Right kidney (tissue), 9 donors: Measurements from ENCODE around the gene HAX1.
A peak's percentile ranks its signal among the peaks of the same experiment; 100 is the strongest.
"Not testable (repeated sequence)": the region's sequence is repeated elsewhere in the genome, so short reads cannot be mapped to it uniquely, and the experiment has no call there.

Source experiments
- DNase-seq: peaks from one replicate; pipeline ENCODE4 v3.0.0-alpha.2; 2016
- long read RNA-seq, 8 donors: transcript quantifications; one replicate each; lab custom pipeline, GENCODE V29; 2026

The HAX1 gene
- long read RNA-seq, donor 1, transcript HAX1-201 (7 exons, 1,227 nt), result major isoform, 63 of 115 reads
- long read RNA-seq, donor 1, partial matches to known transcripts, result 49 of 115 reads
- long read RNA-seq, donor 1, other reads (novel, unspliced or antisense), result 0 of 115 reads
- long read RNA-seq, donor 2, transcript HAX1-201 (7 exons, 1,227 nt), result major isoform, 23 of 42 reads
- long read RNA-seq, donor 2, partial matches to known transcripts, result 18 of 42 reads
- long read RNA-seq, donor 2, other reads (novel, unspliced or antisense), result 0 of 42 reads
- long read RNA-seq, donor 3, transcript HAX1-201 (7 exons, 1,227 nt), result major isoform, 9 of 11 reads
- long read RNA-seq, donor 3, partial matches to known transcripts, result 0 of 11 reads
- long read RNA-seq, donor 3, other reads (novel, unspliced or antisense), result 0 of 11 reads
- long read RNA-seq, donor 4, transcript HAX1-201 (7 exons, 1,227 nt), result major isoform, 16 of 29 reads
- long read RNA-seq, donor 4, partial matches to known transcripts, result 12 of 29 reads
- long read RNA-seq, donor 4, other reads (novel, unspliced or antisense), result 0 of 29 reads
- long read RNA-seq, donor 5, transcript HAX1-201 (7 exons, 1,227 nt), result major isoform, 38 of 49 reads
- long read RNA-seq, donor 5, partial matches to known transcripts, result 11 of 49 reads
- long read RNA-seq, donor 5, other reads (novel, unspliced or antisense), result 0 of 49 reads
- long read RNA-seq, donor 6, transcript HAX1-201 (7 exons, 1,227 nt), result major isoform, 18 of 36 reads
- long read RNA-seq, donor 6, partial matches to known transcripts, result 16 of 36 reads
- long read RNA-seq, donor 6, other reads (novel, unspliced or antisense), result 0 of 36 reads
- long read RNA-seq, donor 7, transcript HAX1-201 (7 exons, 1,227 nt), result major isoform, 27 of 57 reads
- long read RNA-seq, donor 7, partial matches to known transcripts, result 26 of 57 reads
- long read RNA-seq, donor 7, other reads (novel, unspliced or antisense), result 0 of 57 reads
- long read RNA-seq, donor 8, transcript HAX1-201 (7 exons, 1,227 nt), result major isoform, 38 of 44 reads
- long read RNA-seq, donor 8, partial matches to known transcripts, result 5 of 44 reads
- long read RNA-seq, donor 8, other reads (novel, unspliced or antisense), result 0 of 44 reads

- DNase-seq, result peak; percentile 91
Observed at GRCh38 chr1:154272217-154272998, at the start of gene HAX1. HAX1 (plus strand) TSS chr1:154272629; CDS start chr1:154272724, 95 bp downstream.

- DNase-seq, result no peak
Observed at GRCh38 chr1:154222918-154223317, 49.5 kb upstream of the HAX1 start.

- no peak for DNase-seq
Observed at GRCh38 chr1:154223621-154224020, 48.8 kb upstream of the HAX1 start.

- no peak for DNase-seq
Observed at GRCh38 chr1:154225370-154225769, 47.1 kb upstream of the HAX1 start.

- not testable (repeated sequence) for DNase-seq
Observed at GRCh38 chr1:154231112-154231511, 41.3 kb upstream of the HAX1 start.

GRCh38 chr1:154233127-154233526 lies 39.3 kb upstream of the HAX1 start:
- not testable (repeated sequence) for DNase-seq

GRCh38 chr1:154236855-154237254 lies 35.6 kb upstream of the HAX1 start:
- no peak for DNase-seq

GRCh38 chr1:154237435-154237834 lies 35.0 kb upstream of the HAX1 start:
- DNase-seq, result no peak

GRCh38 chr1:154237880-154238506 lies 34.4 kb upstream of the HAX1 start:
- DNase-seq, result no peak

GRCh38 chr1:154239491-154239890 lies 32.9 kb upstream of the HAX1 start:
- DNase-seq, result no peak

- no peak for DNase-seq
Observed at GRCh38 chr1:154240294-154240833, 32.1 kb upstream of the HAX1 start.

GRCh38 chr1:154241703-154242351 lies 30.6 kb upstream of the HAX1 start:
- DNase-seq, result no peak

GRCh38 chr1:154253671-154254070 lies 18.8 kb upstream of the HAX1 start:
- DNase-seq, result no peak

- DNase-seq, result no peak
Observed at GRCh38 chr1:154256686-154257085, 15.7 kb upstream of the HAX1 start.

- DNase-seq, result no peak
Observed at GRCh38 chr1:154258784-154259183, 13.6 kb upstream of the HAX1 start.

GRCh38 chr1:154260127-154260526 lies 12.3 kb upstream of the HAX1 start:
- no peak for DNase-seq

- no peak for DNase-seq
Observed at GRCh38 chr1:154263465-154264332, 8.7 kb upstream of the HAX1 start.

GRCh38 chr1:154264454-154264853 lies 8.0 kb upstream of the HAX1 start:
- DNase-seq, result no peak

GRCh38 chr1:154265586-154265985 lies 6.8 kb upstream of the HAX1 start:
- no peak for DNase-seq

GRCh38 chr1:154270833-154271232 lies 1.6 kb upstream of the HAX1 start:
- DNase-seq, result no peak
